Measurements from ENCODE around the gene GYS2.

- TF ChIP-seq CTCF (IDR thresholded peaks at IDR 0.05): no peak
- TF ChIP-seq POLR2A (IDR thresholded peaks at IDR 0.05): no peak
- TF ChIP-seq POLR2AphosphoS5 (IDR thresholded peaks at IDR 0.05): no peak
Measured at GRCh38 chr12:21541773-21542172, 62.9 kb downstream of the GYS2 start.
